GM23338 (cell line): Measurements from ENCODE around the gene FAF1.

Source experiments
- CREB1 ChIP-seq: fragments of 250-450 bp; sonication (Bioruptor Pico); IDR thresholded peaks from 2 replicates; pipeline ENCODE4 v1.5.0; 2020; ENCODE audit warnings: low read depth, mild to moderate bottlenecking, moderate library complexity
- CTCF ChIP-seq, 2 experiments: fragments of 200-600 bp in 1 of 2; sonication (generic) in 1 of 2; conservative IDR thresholded peaks; 2 replicates each; pipeline versions ENCODE4 v1.5.1 to v1.6.1; 2016 to 2017; ENCODE audit warnings: antibody characterized with exemption in 2 of 2, low read depth in 2 of 2, mild to moderate bottlenecking in 2 of 2, moderate library complexity in 1 of 2
- ETS1 ChIP-seq: IDR thresholded peaks from 2 replicates; pipeline ENCODE4 v1.6.1; 2016; ENCODE audit warnings: antibody characterized with exemption
- EZH2 ChIP-seq: fragments of 200-600 bp; sonication (generic); IDR thresholded peaks from one replicate; pipeline ENCODE4 v1.8.0; 2017; ENCODE audit warnings: antibody characterized with exemption, mild to moderate bottlenecking, low read depth; ENCODE audit not compliant: unreplicated experiment
- EZH2phosphoT487 ChIP-seq: fragments of 200-600 bp; sonication (generic); IDR thresholded peaks from one replicate; pipeline ENCODE4 v1.8.1; 2018; ENCODE audit warnings: antibody characterized with exemption; ENCODE audit not compliant: unreplicated experiment
- JUNB ChIP-seq: IDR thresholded peaks from one replicate; pipeline ENCODE4 v1.6.1; 2016; ENCODE audit warnings: antibody characterized with exemption; ENCODE audit not compliant: unreplicated experiment
- POLR2AphosphoS5 ChIP-seq: IDR thresholded peaks from 2 replicates; pipeline ENCODE4 v1.6.1; 2016; ENCODE audit warnings: antibody characterized with exemption, low read depth
- REST ChIP-seq: IDR thresholded peaks from one replicate; pipeline ENCODE4 v1.6.1; 2018; ENCODE audit warnings: antibody characterized with exemption; ENCODE audit not compliant: unreplicated experiment
- STAT1 ChIP-seq: IDR thresholded peaks from one replicate; pipeline ENCODE4 v1.6.1; 2016; ENCODE audit warnings: antibody characterized with exemption; ENCODE audit not compliant: unreplicated experiment
- ZNF114 ChIP-seq: fragments of 250-450 bp; sonication (Bioruptor Pico); IDR thresholded peaks from 2 replicates; pipeline ENCODE4 v1.5.0; 2020; ENCODE audit warnings: mild to moderate bottlenecking, moderate library complexity
- ZNF331 ChIP-seq: fragments of 250-450 bp; sonication (Bioruptor Pico); IDR thresholded peaks from 2 replicates; pipeline ENCODE4 v1.5.0; 2020; ENCODE audit warnings: low read depth, mild to moderate bottlenecking, moderate library complexity
- ZNF462 ChIP-seq: fragments of 250-450 bp; sonication (Bioruptor Pico); IDR thresholded peaks from 2 replicates; pipeline ENCODE4 v1.5.0; 2020; ENCODE audit warnings: mild to moderate bottlenecking, moderate library complexity

- TF ChIP-seq CTCF (conservative IDR thresholded peaks at IDR 0.05; ENCODE audit: low read depth in 2 of 2) (no peak), EZH2 (no peak), POLR2AphosphoS5 (no peak), ETS1 (no peak), REST (no peak), JUNB (no peak), CREB1 (CRISPR knock-in tag) (no peak), EZH2phosphoT487 (no peak), ZNF114 (CRISPR knock-in tag) (no peak), ZNF331 (CRISPR knock-in tag) (no peak), STAT1 (no peak), ZNF462 (CRISPR knock-in tag) (no peak)
Measured at GRCh38 chr1:50966991-50967390, 6.9 kb upstream of the FAF1 start.
